Mammary epithelial cell (primary cell): ENCODE measurements around the gene ATG13.

ENCODE experiments used
- EZH2 ChIP-seq: IDR thresholded peaks from 2 replicates; pipeline ENCODE4 v1.6.1; 2012; ENCODE audit warnings: low read length, inconsistent platforms, borderline replicate concordance
- TF ChIP-seq, protein P1 (sequence below), 2 donors: IDR thresholded peaks in 1 of 2; conservative IDR thresholded peaks in 1 of 2; 2 replicates each; pipeline ENCODE4 v1.5.1; 2011 to 2012; ENCODE audit warnings: inconsistent platforms in 2 of 2, low read length in 2 of 2, mild to moderate bottlenecking in 2 of 2, control low read depth in 1 of 2, low read depth in 1 of 2; ENCODE audit not compliant: insufficient read depth in 1 of 2; ENCODE audit errors: extremely low read depth in 1 of 2

DNA sequence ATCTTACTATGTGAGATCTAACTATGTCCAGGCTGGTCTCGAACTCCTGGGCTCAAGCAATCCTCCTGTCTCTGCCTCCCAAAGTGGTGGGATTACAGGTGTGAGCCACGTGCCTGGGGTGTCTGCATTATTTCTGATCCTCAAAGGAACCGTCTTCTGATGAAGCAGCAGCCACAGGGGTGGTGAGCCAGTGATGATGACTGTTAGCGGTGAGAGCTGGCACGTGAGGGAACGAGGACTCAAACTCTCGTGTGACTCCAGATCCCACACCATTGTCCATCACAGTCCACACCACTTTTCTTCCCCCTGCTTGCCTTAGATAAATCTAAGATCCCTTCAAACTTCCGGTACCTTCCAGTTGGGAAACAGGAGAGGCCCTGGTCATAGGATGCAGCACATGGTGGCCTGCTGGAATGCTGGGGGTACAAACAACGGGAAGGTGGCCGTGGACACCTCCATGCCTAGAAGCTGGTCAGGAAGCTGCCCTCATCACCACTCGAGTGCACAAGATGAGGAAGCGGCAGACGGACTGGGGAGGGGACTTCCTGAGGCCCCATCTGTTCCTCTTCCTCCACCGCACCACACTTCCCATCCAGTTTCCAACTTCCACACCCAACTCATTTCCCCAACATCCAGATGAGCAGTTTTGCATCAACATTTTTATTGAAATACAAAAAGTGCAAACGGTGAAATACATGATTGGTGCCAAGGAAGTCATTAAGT is 59.2 kb downstream of the ATG13 start:
- no peak for TF ChIP-seq EZH2
- TF ChIP-seq, protein P1, sequence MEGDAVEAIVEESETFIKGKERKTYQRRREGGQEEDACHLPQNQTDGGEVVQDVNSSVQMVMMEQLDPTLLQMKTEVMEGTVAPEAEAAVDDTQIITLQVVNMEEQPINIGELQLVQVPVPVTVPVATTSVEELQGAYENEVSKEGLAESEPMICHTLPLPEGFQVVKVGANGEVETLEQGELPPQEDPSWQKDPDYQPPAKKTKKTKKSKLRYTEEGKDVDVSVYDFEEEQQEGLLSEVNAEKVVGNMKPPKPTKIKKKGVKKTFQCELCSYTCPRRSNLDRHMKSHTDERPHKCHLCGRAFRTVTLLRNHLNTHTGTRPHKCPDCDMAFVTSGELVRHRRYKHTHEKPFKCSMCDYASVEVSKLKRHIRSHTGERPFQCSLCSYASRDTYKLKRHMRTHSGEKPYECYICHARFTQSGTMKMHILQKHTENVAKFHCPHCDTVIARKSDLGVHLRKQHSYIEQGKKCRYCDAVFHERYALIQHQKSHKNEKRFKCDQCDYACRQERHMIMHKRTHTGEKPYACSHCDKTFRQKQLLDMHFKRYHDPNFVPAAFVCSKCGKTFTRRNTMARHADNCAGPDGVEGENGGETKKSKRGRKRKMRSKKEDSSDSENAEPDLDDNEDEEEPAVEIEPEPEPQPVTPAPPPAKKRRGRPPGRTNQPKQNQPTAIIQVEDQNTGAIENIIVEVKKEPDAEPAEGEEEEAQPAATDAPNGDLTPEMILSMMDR (conservative IDR thresholded peaks at IDR 0.05 in 1 of 2, IDR thresholded peaks at IDR 0.05 in 1 of 2; ENCODE audit: extremely low read depth in 1 of 2, insufficient read depth in 1 of 2, low read depth in 1 of 2, low read length in 2 of 2), result no peak
